ENCODE results near the gene NKIRAS2. TPM values are rescaled to one million over a fixed set of nuclear protein-coding genes. Genes with fewer than 3 reads are reported as not detected.

The NKIRAS2 gene
- total and polyA plus RNA-seq, 2 of the 13 experiments (the other 11 are each of a cell fraction or from before 2014, with no cell fraction given) = 27.9 to 42.0 TPM

DNA sequence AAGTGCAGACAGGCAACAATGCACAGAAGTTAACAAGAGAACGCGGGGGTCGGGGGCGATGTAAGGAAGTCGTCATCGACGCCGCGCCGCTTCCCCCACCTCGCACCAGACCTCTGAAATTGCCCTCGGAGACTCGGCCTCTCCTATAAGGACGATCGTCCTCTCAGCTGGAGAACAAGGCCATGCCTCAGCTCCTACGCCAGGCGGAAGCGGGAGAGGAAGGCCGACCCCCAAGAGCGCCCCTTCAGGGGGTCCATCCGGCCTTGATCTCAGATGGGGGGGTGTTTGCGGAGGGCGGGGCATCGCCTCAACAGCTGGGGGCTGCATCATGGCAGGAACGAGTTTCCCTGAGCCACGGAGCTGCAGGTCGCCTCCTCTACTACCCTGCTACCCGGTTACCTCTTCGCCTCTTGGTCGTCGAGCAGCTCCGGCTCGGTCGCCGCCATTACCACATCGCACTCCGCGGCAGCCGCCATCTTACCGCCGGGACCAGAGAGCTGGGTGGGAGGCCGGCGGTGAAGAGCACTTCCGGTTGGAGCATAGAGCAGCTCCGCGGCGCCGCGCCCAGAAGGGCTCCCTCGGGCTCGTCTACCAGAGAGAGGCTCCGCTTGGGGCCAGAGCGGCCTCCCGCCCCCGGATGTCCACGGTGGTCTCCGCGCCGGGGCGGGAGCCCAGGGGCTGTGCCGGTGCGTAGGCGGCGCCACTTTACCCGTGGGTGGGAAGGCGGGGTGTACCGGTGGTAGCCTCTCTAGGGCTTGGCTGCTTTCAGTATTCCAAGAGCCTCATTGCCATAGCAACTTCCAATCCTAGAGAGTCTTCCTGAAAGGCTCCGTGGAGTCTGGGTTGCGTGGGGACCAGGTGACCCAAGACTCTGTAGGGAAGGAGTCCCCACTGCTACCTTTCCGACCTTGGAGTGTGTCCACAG lies 2.7 kb upstream of the NKIRAS2 start, which contains the start of gene DNAJC7 (continued):
- TF ChIP-seq, protein P1, sequence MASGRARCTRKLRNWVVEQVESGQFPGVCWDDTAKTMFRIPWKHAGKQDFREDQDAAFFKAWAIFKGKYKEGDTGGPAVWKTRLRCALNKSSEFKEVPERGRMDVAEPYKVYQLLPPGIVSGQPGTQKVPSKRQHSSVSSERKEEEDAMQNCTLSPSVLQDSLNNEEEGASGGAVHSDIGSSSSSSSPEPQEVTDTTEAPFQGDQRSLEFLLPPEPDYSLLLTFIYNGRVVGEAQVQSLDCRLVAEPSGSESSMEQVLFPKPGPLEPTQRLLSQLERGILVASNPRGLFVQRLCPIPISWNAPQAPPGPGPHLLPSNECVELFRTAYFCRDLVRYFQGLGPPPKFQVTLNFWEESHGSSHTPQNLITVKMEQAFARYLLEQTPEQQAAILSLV (CRISPR knock-in tag; IDR thresholded peaks at IDR 0.05; ENCODE audit: borderline replicate concordance) = peak; percentile 82; the same call in 1 of the 2 replicates
- TF ChIP-seq CBX2 (IDR thresholded peaks at IDR 0.05; ENCODE audit: low read depth, low read length) (no peak), CBX2 (CRISPR knock-in tag; IDR thresholded peaks at IDR 0.05; ENCODE audit: low read depth) (no peak), FOXC1 (CRISPR knock-in tag; IDR thresholded peaks at IDR 0.05; ENCODE audit: borderline replicate concordance) (peak; percentile 87; the same call in 1 of the 2 replicates), HCFC1 (IDR thresholded peaks at IDR 0.05; ENCODE audit: low read depth, low read length) (peak; percentile 68), KMT2A (CRISPR knock-in tag; IDR thresholded peaks at IDR 0.05) (peak; percentile 86), ZNF841 (CRISPR knock-in tag; IDR thresholded peaks at IDR 0.05; ENCODE audit: borderline replicate concordance) (no peak), ZNF260 (CRISPR knock-in tag; IDR thresholded peaks at IDR 0.05; ENCODE audit: borderline replicate concordance, low read depth) (no peak; the same call in 1 of the 2 replicates), RARG (CRISPR knock-in tag; IDR thresholded peaks at IDR 0.05; ENCODE audit: low read depth) (0 out of 2 replicates have a peak, but pooled peaks have one; percentile 24), SKI (IDR thresholded peaks at IDR 0.05; ENCODE audit: partially characterized antibody) (peak; percentile 70), ATAD3A (CRISPR knock-in tag; IDR thresholded peaks at IDR 0.05) (no peak), BRCA1 (CRISPR knock-in tag; IDR thresholded peaks at IDR 0.05) (peak; percentile 76), MBD4 (IDR thresholded peaks at IDR 0.05; ENCODE audit: borderline replicate concordance, low read length) (no peak)
- TF ChIP-seq, protein P2, sequence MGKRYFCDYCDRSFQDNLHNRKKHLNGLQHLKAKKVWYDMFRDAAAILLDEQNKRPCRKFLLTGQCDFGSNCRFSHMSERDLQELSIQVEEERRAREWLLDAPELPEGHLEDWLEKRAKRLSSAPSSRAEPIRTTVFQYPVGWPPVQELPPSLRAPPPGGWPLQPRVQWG (CRISPR knock-in tag; IDR thresholded peaks at IDR 0.05; ENCODE audit: borderline replicate concordance, low read depth) = no peak
- TF ChIP-seq, protein P3, sequence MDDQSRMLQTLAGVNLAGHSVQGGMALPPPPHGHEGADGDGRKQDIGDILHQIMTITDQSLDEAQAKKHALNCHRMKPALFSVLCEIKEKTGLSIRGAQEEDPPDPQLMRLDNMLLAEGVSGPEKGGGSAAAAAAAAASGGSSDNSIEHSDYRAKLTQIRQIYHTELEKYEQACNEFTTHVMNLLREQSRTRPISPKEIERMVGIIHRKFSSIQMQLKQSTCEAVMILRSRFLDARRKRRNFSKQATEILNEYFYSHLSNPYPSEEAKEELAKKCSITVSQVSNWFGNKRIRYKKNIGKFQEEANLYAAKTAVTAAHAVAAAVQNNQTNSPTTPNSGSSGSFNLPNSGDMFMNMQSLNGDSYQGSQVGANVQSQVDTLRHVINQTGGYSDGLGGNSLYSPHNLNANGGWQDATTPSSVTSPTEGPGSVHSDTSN (CRISPR knock-in tag; IDR thresholded peaks at IDR 0.05; ENCODE audit: borderline replicate concordance) = no peak
- TF ChIP-seq, protein P4, sequence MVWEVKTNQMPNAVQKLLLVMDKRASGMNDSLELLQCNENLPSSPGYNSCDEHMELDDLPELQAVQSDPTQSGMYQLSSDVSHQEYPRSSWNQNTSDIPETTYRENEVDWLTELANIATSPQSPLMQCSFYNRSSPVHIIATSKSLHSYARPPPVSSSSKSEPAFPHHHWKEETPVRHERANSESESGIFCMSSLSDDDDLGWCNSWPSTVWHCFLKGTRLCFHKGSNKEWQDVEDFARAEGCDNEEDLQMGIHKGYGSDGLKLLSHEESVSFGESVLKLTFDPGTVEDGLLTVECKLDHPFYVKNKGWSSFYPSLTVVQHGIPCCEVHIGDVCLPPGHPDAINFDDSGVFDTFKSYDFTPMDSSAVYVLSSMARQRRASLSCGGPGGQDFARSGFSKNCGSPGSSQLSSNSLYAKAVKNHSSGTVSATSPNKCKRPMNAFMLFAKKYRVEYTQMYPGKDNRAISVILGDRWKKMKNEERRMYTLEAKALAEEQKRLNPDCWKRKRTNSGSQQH (CRISPR knock-in tag; IDR thresholded peaks at IDR 0.05; ENCODE audit: low read depth) = peak; percentile 31; the same call in 1 of the 2 replicates
- TF ChIP-seq, protein P5, sequence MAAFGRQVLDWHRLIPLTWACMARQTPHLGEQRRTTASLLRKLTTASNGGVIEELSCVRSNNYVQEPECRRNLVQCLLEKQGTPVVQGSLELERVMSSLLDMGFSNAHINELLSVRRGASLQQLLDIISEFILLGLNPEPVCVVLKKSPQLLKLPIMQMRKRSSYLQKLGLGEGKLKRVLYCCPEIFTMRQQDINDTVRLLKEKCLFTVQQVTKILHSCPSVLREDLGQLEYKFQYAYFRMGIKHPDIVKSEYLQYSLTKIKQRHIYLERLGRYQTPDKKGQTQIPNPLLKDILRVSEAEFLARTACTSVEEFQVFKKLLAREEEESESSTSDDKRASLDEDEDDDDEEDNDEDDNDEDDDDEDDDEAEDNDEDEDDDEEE (CRISPR knock-in tag; IDR thresholded peaks at IDR 0.05) = peak; percentile 86; the same call in 1 of the 2 replicates
- TF ChIP-seq, protein P6, sequence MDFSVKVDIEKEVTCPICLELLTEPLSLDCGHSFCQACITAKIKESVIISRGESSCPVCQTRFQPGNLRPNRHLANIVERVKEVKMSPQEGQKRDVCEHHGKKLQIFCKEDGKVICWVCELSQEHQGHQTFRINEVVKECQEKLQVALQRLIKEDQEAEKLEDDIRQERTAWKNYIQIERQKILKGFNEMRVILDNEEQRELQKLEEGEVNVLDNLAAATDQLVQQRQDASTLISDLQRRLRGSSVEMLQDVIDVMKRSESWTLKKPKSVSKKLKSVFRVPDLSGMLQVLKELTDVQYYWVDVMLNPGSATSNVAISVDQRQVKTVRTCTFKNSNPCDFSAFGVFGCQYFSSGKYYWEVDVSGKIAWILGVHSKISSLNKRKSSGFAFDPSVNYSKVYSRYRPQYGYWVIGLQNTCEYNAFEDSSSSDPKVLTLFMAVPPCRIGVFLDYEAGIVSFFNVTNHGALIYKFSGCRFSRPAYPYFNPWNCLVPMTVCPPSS (IDR thresholded peaks at IDR 0.05) = no peak
- TF ChIP-seq, protein P7, sequence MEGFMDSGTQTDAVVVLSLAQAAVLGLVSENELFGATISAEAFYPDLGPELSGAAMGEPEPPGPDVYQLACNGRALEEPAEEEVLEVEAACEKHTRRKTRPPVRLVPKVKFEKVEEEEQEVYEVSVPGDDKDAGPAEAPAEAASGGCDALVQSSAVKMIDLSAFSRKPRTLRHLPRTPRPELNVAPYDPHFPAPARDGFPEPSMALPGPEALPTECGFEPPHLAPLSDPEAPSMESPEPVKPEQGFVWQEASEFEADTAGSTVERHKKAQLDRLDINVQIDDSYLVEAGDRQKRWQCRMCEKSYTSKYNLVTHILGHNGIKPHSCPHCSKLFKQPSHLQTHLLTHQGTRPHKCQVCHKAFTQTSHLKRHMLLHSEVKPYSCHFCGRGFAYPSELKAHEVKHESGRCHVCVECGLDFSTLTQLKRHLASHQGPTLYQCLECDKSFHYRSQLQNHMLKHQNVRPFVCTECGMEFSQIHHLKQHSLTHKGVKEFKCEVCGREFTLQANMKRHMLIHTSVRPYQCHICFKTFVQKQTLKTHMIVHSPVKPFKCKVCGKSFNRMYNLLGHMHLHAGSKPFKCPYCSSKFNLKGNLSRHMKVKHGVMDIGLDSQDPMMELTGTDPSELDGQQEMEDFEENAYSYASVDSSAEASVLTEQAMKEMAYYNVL (CRISPR knock-in tag; IDR thresholded peaks at IDR 0.05; ENCODE audit: borderline replicate concordance) = peak; percentile 93

Measured in HepG2 (cell line).